Duodenal mucosa (tissue), 2 donors: ENCODE results near the gene FGFRL1.

Experiments
- H3K27ac ChIP-seq: one replicate; pipeline ENCODE4 v1.7.0; 2013; ENCODE audit warnings: low read depth, low read length
- H3K27me3 ChIP-seq, 2 donors: one replicate each; pipeline ENCODE4 v1.7.0; 2013; ENCODE audit warnings: low read length in 2 of 2, control low read depth in 1 of 2; ENCODE audit not compliant: insufficient read depth in 2 of 2, control insufficient read depth in 1 of 2
- H3K36me3 ChIP-seq, 2 donors: one replicate each; pipeline ENCODE4 v1.7.0; 2013; ENCODE audit warnings: low read length in 2 of 2, control low read depth in 1 of 2; ENCODE audit not compliant: insufficient read depth in 2 of 2, control insufficient read depth in 1 of 2
- H3K4me1 ChIP-seq, 2 donors: one replicate each; pipeline ENCODE4 v1.7.0; 2013; ENCODE audit warnings: low read length in 2 of 2, control low read depth in 1 of 2; ENCODE audit not compliant: insufficient read depth in 2 of 2, control insufficient read depth in 1 of 2
- H3K4me3 ChIP-seq, 2 donors: one replicate each; pipeline ENCODE4 v1.7.0; 2013; ENCODE audit warnings: low read length in 2 of 2, low read depth in 1 of 2
- H3K9ac ChIP-seq, 2 donors: one replicate each; pipeline ENCODE4 v1.7.0; 2013; ENCODE audit warnings: low read length in 2 of 2, low read depth in 1 of 2
- H3K9me3 ChIP-seq, 2 donors: one replicate each; pipeline ENCODE4 v1.7.0; 2013; ENCODE audit warnings: low read length in 2 of 2, control low read depth in 1 of 2; ENCODE audit not compliant: control insufficient read depth in 1 of 2

FGFRL1 gene

GRCh38 chr4:1033840-1034551 is 22.6 kb downstream of the FGFRL1 start:
- Histone ChIP-seq H3K9ac (no peak overlapping the region), H3K9me3 (no peaks in the 10 kb centered on the region), H3K4me1 (peaks cover 0 to 3% of the 10 kb centered on the region in 2 donors), H3K4me3 (no peak overlapping the region), H3K27ac (no peak overlapping the region), H3K36me3 (no peaks in the 10 kb centered on the region), H3K27me3 (peaks cover 5 to 26% of the 10 kb centered on the region in 2 donors)

GRCh38 chr4:1035510-1035909 is 24.1 kb downstream of the FGFRL1 start:
- H3K36me3 ChIP-seq = no peaks in the 10 kb centered on the region
- peaks cover 0 to 16% of the 10 kb centered on the region in 2 donors for H3K27me3 ChIP-seq
- no peak overlapping the region for H3K4me3 ChIP-seq
- H3K9me3 ChIP-seq = no peaks in the 10 kb centered on the region
- H3K4me1 ChIP-seq = peaks cover 0 to 3% of the 10 kb centered on the region in 2 donors
- no peak overlapping the region for H3K9ac ChIP-seq
- H3K27ac ChIP-seq = no peak overlapping the region

GRCh38 chr4:1036095-1036494 is 24.7 kb downstream of the FGFRL1 start:
- no peak overlapping the region for H3K4me3 ChIP-seq
- H3K9ac ChIP-seq = no peak overlapping the region
- H3K27ac ChIP-seq = no peak overlapping the region
- peaks cover 0 to 13% of the 10 kb centered on the region in 2 donors for H3K27me3 ChIP-seq
- H3K9me3 ChIP-seq = no peaks in the 10 kb centered on the region
- H3K4me1 ChIP-seq = peaks cover 0 to 3% of the 10 kb centered on the region in 2 donors
- no peaks in the 10 kb centered on the region for H3K36me3 ChIP-seq

- peaks cover 5 to 23% of the 10 kb centered on the region in 2 donors for H3K27me3 ChIP-seq
- H3K36me3 ChIP-seq = no peaks in the 10 kb centered on the region
- H3K9ac ChIP-seq = no peak overlapping the region
- no peak overlapping the region for H3K4me3 ChIP-seq
- H3K4me1 ChIP-seq = peaks cover 0 to 12% of the 10 kb centered on the region in 2 donors
- H3K9me3 ChIP-seq = no peaks in the 10 kb centered on the region
- H3K27ac ChIP-seq = no peak overlapping the region
These were observed 25.8 kb downstream of the FGFRL1 start for GRCh38 chr4:1036976-1037810.

- H3K27ac ChIP-seq = no peak overlapping the region
- no peak overlapping the region for H3K9ac ChIP-seq
- peaks cover 6 to 19% of the 10 kb centered on the region in 2 donors for H3K4me1 ChIP-seq
- H3K4me3 ChIP-seq = no peak overlapping the region
- H3K27me3 ChIP-seq = peaks cover 15 to 23% of the 10 kb centered on the region in 2 donors
- no peaks in the 10 kb centered on the region for H3K36me3 ChIP-seq
- no peaks in the 10 kb centered on the region for H3K9me3 ChIP-seq
These were observed 27.6 kb downstream of the FGFRL1 start for GRCh38 chr4:1038948-1039492.

GRCh38 chr4:1039493-1040343 is 28.3 kb downstream of the FGFRL1 start:
- Histone ChIP-seq H3K9me3 (no peaks in the 10 kb centered on the region), H3K9ac (no peak overlapping the region), H3K4me3 (no peak overlapping the region), H3K27me3 (peaks cover 22 to 25% of the 10 kb centered on the region in 2 donors), H3K4me1 (peaks cover 6 to 16% of the 10 kb centered on the region in 2 donors), H3K36me3 (no peaks in the 10 kb centered on the region), H3K27ac (no peak overlapping the region)

GRCh38 chr4:1040344-1041146 is 29.1 kb downstream of the FGFRL1 start:
- Histone ChIP-seq H3K4me3 (no peak overlapping the region), H3K4me1 (peaks cover 6 to 16% of the 10 kb centered on the region in 2 donors), H3K27ac (no peak overlapping the region), H3K9ac (no peak overlapping the region), H3K36me3 (no peaks in the 10 kb centered on the region), H3K27me3 (peaks cover 30 to 32% of the 10 kb centered on the region in 2 donors), H3K9me3 (no peaks in the 10 kb centered on the region)

- Histone ChIP-seq H3K4me3 (no peak overlapping the region), H3K27me3 (peaks cover 30 to 32% of the 10 kb centered on the region in 2 donors), H3K36me3 (no peaks in the 10 kb centered on the region), H3K9ac (no peak overlapping the region), H3K4me1 (peaks cover 6 to 16% of the 10 kb centered on the region in 2 donors), H3K9me3 (no peaks in the 10 kb centered on the region), H3K27ac (no peak overlapping the region)
These were observed 29.9 kb downstream of the FGFRL1 start for GRCh38 chr4:1041147-1041935.
